HG03565 (cell line): ENCODE results near the gene ZBTB48.

Experiments
- ATAC-seq: cut with Tn5 transposase; IDR thresholded peaks from one replicate; pipeline ENCODE4 v1.9.1; 2021; ENCODE audit warnings: mild to moderate bottlenecking, moderate library complexity; ENCODE audit not compliant: unreplicated experiment

Gene ZBTB48

GRCh38 chr1:6572653-6573383, 7.0 kb upstream of the ZBTB48 start:
- no peak for ATAC-seq

DNA sequence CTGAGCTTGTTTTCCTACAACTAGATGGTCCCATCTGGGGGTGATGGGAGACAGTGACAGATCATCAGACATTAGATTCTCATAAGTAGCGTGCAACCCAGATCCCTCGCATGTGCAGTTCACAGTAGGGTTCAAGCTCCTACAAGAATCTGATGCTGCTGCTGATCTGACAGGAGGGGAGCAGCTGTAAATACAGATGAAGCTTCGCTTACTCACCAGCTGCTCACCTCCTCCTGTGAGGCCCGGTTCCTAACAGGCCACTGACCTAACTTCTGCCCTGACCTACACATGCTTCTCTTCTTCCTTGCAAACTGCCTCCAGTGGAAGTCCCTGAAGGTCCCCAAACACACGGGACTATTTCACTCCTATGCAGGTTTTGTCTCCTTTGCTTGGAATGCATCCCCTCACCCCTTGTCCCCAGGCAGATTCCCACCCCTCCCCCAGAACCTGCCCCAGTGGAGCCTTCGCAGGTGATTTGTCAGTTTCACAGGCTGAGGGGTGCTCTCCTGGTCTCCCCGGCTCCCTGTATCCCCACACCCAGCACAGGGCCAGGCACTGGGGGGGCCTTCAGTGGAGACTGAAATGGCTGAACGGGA, 5.7 kb upstream of the ZBTB48 start:
- ATAC-seq = no peak

GRCh38 chr1:6574818-6575217, 5.0 kb upstream of the ZBTB48 start:
- no peak for ATAC-seq

- ATAC-seq = no peak
These were observed 1.8 kb upstream of the ZBTB48 start for GRCh38 chr1:6577831-6578525.

GRCh38 chr1:6578624-6579373, 995 bp upstream of the ZBTB48 start:
- no peak for ATAC-seq

- ATAC-seq = no peak
These were observed 362 bp downstream of the ZBTB48 start for GRCh38 chr1:6580119-6580592.

DNA sequence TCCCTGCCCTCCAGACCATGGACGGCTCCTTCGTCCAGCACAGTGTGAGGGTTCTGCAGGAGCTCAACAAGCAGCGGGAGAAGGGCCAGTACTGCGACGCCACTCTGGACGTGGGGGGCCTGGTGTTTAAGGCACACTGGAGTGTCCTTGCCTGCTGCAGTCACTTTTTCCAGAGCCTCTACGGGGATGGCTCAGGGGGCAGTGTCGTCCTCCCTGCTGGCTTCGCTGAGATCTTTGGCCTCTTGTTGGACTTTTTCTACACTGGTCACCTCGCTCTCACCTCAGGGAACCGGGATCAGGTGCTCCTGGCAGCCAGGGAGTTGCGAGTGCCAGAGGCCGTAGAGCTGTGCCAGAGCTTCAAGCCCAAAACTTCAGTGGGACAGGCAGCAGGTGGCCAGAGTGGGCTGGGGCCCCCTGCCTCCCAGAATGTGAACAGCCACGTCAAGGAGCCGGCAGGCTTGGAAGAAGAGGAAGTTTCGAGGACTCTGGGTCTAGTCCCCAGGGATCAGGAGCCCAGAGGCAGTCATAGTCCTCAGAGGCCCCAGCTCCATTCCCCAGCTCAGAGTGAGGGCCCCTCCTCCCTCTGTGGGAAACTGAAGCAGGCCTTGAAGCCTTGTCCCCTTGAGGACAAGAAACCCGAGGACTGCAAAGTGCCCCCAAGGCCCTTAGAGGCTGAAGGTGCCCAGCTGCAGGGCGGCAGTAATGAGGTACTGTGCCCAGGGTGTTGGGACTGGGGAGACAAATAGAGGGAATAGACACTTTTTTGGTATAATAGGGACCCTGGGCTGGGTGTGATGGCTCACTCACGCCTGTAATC, 1.0 kb downstream of the ZBTB48 start:
- no peak for ATAC-seq

DNA sequence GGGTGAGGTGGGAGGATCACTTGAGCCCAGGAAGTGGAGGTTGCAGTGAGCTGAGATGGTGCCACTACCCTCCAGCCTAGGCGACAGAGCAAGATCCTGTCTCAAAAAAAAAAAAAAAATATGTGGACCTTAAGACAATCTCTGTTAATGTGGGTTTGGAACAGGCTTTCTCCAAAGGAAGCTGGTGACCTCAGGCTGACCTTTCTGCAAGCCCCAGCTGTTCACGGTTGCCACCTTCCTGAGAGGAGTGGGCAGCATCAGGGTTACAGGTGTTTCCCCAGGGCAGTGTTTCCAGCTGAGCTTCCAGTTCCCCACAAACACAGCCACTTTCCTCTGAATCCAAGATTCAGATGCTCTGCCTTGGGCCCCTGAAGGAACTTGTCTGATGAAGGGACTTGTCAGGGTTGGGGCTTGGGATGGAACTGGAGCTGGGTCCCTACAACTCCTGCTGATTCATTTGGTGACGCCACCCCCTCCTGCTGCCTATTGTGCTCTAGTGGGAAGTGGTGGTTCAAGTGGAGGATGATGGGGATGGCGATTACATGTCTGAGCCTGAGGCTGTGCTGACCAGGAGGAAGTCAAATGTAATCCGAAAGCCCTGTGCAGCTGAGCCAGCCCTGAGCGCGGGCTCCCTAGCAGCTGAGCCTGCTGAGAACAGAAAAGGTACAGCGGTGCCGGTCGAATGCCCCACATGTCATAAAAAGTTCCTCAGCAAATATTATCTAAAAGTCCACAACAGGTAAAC, 1.9 kb downstream of the ZBTB48 start:
- no peak for ATAC-seq

DNA sequence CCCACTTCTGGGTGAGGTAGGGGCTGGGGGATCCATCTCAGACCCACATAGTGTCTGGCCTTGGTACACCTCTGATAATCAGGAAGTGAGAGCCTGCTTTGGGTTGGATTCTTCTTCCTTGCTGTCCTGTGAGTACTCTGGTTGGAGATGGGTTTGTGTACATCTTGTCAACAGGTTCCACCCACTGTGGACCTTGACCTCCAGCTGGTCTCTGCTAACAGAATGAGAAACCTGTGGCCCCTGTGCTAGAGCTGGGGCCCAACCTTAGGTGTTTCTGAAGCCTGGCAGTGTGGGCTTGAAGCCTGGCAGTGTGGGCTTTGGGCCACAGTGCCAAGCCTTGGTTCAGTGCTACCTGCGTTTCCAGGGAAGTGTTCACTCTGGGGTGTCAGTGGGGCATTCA, 2.6 kb downstream of the ZBTB48 start:
- ATAC-seq = no peak

- no peak for ATAC-seq
These were observed 4.6 kb downstream of the ZBTB48 start for GRCh38 chr1:6584126-6585080.

DNA sequence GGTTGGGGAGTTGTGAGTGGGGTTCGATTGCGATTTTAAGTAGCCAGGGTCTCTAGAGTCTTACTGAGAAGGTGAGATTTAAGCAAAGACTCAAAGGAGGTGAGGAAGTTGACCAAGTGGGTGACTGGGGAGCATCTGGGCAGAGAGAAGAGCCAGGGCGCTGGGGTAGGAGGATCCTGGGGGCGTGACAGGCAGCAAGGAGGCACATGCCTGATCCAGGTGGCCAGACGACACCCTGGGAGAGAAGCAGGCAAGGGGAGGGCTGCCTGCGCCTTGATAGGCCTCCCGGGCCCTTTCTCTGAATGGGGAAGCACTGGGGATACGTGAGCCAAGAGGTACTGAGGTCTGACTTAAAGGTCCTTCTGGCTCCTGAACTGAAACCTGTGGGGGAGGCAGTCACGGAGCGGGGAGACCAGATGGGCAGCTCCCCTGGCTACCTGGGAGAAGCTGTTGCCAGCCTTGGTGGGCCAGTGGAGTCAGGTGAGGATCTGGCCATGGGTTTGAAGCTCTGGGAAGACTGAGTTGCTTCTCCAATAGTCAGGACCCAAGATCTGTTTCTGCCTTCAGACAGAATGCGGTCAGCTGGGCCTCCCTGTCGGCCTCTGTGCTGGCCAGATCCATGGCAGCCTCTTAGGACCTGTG, 5.4 kb downstream of the ZBTB48 start:
- ATAC-seq = no peak

- ATAC-seq = no peak
These were observed 6.0 kb downstream of the ZBTB48 start for GRCh38 chr1:6585841-6586240.

- no peak for ATAC-seq
These were observed 6.6 kb downstream of the ZBTB48 start for GRCh38 chr1:6586404-6586816.

- ATAC-seq = no peak
These were observed 7.6 kb downstream of the ZBTB48 start for GRCh38 chr1:6587261-6588005.

- no peak for ATAC-seq
These were observed 8.5 kb downstream of the ZBTB48 start for GRCh38 chr1:6588128-6588892.

GRCh38 chr1:6588893-6589520, 9.2 kb downstream of the ZBTB48 start:
- no peak for ATAC-seq
